ENCODE data around the gene CILP2. TPM values are rescaled to one million over a fixed set of nuclear protein-coding genes. Genes with fewer than 3 reads are reported as not detected.

Gene CILP2
- total RNA-seq, 1 donor from 2014 or later = 0.12 TPM

DNA sequence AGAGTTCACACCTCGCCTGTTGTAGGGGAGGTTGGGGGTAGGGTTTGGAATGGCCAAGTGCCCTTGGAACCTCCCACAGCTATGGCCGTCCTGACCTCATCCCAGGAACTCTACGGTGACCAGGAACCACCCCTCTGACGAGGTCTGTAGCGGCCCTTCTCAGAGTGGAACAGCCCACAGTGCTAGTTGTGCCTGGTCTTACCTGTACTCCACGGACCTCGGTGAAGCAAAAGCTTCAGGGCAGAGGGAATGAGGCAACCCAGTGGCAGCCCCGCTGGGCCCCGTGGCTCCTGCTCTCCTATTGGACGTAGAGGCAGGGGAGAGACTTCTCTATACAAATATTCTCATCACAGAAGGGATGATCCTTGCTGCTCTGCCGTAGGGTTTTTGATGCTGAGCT is 29.8 kb upstream of the CILP2 start:
- no peak overlapping the region for H3K27ac ChIP-seq
- TF ChIP-seq, protein P1, sequence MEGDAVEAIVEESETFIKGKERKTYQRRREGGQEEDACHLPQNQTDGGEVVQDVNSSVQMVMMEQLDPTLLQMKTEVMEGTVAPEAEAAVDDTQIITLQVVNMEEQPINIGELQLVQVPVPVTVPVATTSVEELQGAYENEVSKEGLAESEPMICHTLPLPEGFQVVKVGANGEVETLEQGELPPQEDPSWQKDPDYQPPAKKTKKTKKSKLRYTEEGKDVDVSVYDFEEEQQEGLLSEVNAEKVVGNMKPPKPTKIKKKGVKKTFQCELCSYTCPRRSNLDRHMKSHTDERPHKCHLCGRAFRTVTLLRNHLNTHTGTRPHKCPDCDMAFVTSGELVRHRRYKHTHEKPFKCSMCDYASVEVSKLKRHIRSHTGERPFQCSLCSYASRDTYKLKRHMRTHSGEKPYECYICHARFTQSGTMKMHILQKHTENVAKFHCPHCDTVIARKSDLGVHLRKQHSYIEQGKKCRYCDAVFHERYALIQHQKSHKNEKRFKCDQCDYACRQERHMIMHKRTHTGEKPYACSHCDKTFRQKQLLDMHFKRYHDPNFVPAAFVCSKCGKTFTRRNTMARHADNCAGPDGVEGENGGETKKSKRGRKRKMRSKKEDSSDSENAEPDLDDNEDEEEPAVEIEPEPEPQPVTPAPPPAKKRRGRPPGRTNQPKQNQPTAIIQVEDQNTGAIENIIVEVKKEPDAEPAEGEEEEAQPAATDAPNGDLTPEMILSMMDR (IDR thresholded peaks at IDR 0.05) = no peak
- H3K4me1 ChIP-seq = no peaks in the 10 kb centered on the region
- DNase-seq = no peak
- no peak for ATAC-seq
- intact Hi-C loops (cut with DNase I) = no loop called here
- no peak overlapping the region for H3K4me3 ChIP-seq
- H3K27me3 ChIP-seq (ENCODE audit: low read depth) = no peaks in the 10 kb centered on the region
- no peaks in the 10 kb centered on the region for H3K9me3 ChIP-seq
- H3K36me3 ChIP-seq = peaks cover 54% of the 10 kb centered on the region

DNA sequence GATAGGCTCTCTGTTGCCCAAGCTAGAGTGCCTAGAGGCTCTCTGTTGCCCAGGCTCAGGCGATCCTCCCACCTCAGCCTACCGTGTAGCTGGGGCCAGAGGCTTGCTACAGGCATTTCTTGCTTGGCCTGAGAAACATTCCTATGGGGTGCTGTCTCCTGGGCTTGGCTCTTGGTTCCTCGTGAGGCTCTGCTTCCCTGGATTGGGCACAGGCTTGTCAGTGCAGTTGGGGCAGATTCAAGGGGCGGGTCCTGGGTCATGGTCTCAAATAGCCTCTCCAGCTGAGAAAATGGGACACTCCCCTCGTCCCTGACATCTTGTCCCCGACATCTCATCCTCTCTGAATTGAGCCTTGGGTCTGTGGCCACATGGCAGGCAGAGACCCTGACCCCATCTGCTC is 27.6 kb upstream of the CILP2 start:
- no peak for ATAC-seq
- H3K27ac ChIP-seq = no peak overlapping the region
- peaks cover 5% of the 10 kb centered on the region for H3K4me1 ChIP-seq
- TF ChIP-seq, protein P1 (IDR thresholded peaks at IDR 0.05) = no peak
- DNase-seq = no peak
- no peaks in the 10 kb centered on the region for H3K27me3 ChIP-seq (ENCODE audit: low read depth)
- H3K36me3 ChIP-seq = peaks cover 32% of the 10 kb centered on the region
- intact Hi-C loops (cut with DNase I) = no loop called here
- no peak overlapping the region for H3K4me3 ChIP-seq
- no peaks in the 10 kb centered on the region for H3K9me3 ChIP-seq

DNA sequence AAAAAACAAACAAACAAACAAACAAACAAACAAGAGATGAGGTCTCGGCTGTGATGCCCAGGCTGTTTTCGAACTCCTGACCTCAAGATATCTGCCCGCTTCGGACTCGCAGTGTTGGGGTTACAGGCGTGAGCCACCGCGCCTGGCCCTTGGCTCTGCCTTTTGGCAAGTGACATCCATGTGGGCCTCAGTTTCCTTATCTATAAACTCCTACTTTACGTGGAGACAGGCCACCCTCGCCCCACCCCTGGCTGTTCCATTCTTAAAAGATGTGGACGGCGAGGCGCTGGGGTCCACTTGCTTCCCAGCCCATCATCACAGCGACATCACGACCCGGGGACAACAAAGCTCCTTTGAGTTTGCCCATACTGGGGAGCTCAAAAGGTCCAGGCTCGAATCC is 24.4 kb upstream of the CILP2 start:
- no peak overlapping the region for H3K27ac ChIP-seq
- intact Hi-C loops (cut with DNase I) = no loop called here
- ATAC-seq (no peak), DNase-seq (no peak)
- TF ChIP-seq, protein P1 (IDR thresholded peaks at IDR 0.05) = no peak
- H3K4me3 ChIP-seq = no peak overlapping the region
- H3K9me3 ChIP-seq = no peaks in the 10 kb centered on the region
- no peaks in the 10 kb centered on the region for H3K27me3 ChIP-seq (ENCODE audit: low read depth)
- H3K36me3 ChIP-seq = peaks cover under 1% of the 10 kb centered on the region
- peaks cover 23% of the 10 kb centered on the region for H3K4me1 ChIP-seq

DNA sequence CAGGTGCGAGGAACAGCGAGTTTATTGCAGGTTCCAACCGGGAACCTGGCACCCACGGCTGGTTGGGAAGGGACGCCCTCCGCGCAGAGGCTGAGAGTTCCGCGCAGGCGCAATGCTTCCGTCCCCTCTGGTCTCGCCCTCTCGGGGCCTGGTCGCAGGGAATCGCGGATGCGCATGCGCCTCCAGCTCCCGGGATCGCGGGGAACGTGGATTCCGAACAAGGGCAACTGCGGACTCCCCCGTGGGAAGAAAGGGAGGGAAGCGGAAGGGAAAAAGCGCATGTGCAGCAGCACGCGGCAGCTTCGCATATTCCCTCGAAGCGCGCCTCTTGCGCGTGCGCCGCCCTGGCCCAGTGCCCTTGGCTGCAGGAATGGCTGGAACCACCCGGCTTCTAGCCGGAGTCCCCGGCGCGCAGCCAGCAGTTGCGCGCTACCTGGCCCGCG is 23.8 kb upstream of the CILP2 start:
- peaks cover 6% of the 10 kb centered on the region for H3K36me3 ChIP-seq

DNA sequence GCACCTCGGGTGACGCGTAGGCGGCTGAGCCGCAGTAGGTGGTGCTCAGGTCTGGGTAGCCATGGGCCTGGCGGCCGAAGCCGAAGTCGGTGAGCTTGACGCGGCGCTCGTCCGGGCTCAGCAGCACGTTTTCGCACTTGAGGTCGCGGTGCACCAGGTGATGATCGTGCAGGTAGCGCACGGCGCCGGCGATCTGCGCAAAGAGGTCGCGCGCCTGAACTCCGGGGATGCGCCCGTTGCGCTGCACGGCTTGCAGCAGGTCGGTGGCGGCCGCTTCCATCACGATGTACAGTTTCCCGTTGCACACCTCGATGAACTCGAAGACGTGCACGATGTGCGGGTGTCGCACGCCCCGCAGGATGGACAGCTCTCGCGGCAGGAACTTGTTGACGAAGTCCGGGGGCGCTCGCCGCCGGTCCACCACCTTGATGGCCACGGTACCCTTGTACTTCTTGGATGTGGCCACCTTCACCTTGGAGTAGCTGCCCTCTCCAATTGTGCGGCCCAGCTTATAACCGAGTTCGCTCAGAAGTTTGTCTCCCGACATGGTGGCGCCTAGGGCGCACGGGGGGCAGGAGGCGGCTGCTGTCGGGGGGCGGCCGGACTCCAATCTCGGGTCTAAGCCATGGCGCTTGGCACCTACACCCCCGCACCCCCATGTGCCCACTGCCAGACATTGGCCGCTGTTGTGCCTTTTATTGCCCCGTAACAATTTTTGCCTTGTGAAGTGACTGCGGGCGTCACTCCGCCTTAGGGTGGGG is 23.0 kb upstream of the CILP2 start, which contains the start of gene TSSK6:
Gene TSSK6 (minus strand): TSS at position 668 of the 761 bp plus-strand sequence. CDS start 121 bp downstream, at position 547.
- intact Hi-C loops (cut with DNase I) = no loop called here
- TF ChIP-seq, protein P1 (IDR thresholded peaks at IDR 0.05) = no peak
- Histone ChIP-seq H3K36me3 (peaks cover 14% of the 10 kb centered on the region), H3K9me3 (no peaks in the 10 kb centered on the region), H3K4me3 (peak within 1 kb of the TSS; percentile 85), H3K4me1 (peaks cover 23% of the 10 kb centered on the region), H3K27ac (peak within 1 kb of the TSS; percentile 91), H3K27me3 (ENCODE audit: low read depth) (no peaks in the 10 kb centered on the region)
- DNase-seq (no peak), ATAC-seq (peak in 1 of 2 donors; percentile 1)

More for the DNA sequence above, 23.8 kb upstream of the CILP2 start:
- Histone ChIP-seq H3K4me3 (peak overlapping the region; percentile 23), H3K27me3 (ENCODE audit: low read depth) (no peaks in the 10 kb centered on the region), H3K4me1 (peaks cover 23% of the 10 kb centered on the region), H3K27ac (no peak overlapping the region), H3K9me3 (no peaks in the 10 kb centered on the region)
- DNase-seq (no peak), ATAC-seq (no peak)
- TF ChIP-seq, protein P1 (IDR thresholded peaks at IDR 0.05) = no peak
- intact Hi-C loops (cut with DNase I) = no loop called here

All from lower lobe of right lung (tissue), 2 donors.